Right ventricle myocardium superior (tissue), 1 donor: ENCODE data around the gene RAB1B. TPM values are rescaled to one million over a fixed set of nuclear protein-coding genes. Genes with fewer than 3 reads are reported as not detected.

Source experiments
- ATAC-seq: fragments of 200-7000 bp; cut with Tn5 transposase; one replicate; pipeline ENCODE4 v1.9.1; 2020; ENCODE audit warnings: mild to moderate bottlenecking; ENCODE audit not compliant: poor library complexity
- DNase-seq: peaks from one replicate; pipeline ENCODE4 v3.0.0-alpha.2; 2020
- intact Hi-C: fragments of 100-400 bp; cut with DNase I; formaldehyde crosslinking; loops from one replicate; pipeline ENCODE4 v1.11.2; 2022
- total RNA-seq: library from RNA; stranded (reverse); fragmentation: NEBNext Ultra II Directional; extraction: Animal tissue kit (Norgen Biotek cat#: 25700); gene quantifications from one replicate; pipeline ENCODE4 v1.2.1, GENCODE V29; 2021
- donor health status: DM: no; HTN: yes; CAD: no; lungs with severe emphysema.

The RAB1B gene
- total RNA-seq, 1 donor from 2014 or later = 114 TPM

DNA sequence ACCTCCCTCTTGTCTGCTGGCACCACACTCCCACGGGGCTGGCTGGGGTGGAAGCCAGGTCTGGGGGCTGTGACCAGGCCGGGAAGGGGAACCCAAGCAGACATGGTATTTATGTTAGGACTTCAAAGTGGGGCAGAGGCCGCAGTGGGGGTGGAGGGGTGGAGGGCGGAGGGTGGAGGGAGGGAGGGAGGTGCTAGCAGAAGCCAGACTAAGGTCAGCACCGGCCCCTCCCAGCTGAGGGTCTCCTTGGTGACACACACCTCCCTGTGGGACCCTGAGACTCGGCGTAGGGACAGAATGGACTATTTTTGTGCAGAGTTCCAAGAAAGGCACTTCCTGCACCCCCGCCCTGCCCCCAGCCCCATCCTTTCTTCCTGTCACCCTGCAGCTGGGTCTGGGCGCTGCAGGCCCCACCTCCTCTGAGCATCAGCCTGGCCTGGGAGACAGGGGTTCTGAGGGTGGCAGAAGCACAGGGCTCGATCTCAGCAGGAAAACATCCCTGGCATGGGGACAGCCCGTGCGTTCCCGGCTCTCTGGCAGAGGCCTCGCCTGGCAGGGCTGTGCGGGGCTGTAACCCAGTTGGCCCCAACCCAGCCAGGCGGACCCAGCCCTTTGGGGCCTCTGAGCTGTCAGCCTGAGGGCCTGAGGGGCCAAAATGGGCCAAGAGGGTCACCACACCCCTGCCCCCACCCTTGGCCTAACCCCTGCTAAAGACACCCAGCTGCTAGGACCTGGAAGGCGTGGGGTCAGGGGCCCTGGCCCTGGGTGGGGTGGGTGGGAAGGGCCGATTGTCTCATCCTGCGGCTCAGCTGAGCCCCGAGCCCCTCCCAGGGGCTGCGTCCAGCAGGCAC, 58.0 kb downstream of the RAB1B start:
- intact Hi-C loops = no loop called here
- ATAC-seq (peak; percentile 67), DNase-seq (peak; percentile 84)

Other genes with a start within 250 kb of the RAB1B start
- gene CATSPER1, start 242.2 kb upstream of the RAB1B start, total RNA-seq = not detected
- gene GAL3ST3, start 219.5 kb upstream of the RAB1B start, total RNA-seq = 0.73 TPM
- 61.2 TPM for gene SF3B2, start 216.3 kb upstream of the RAB1B start, total RNA-seq
- gene PACS1, start 198.4 kb upstream of the RAB1B start, total RNA-seq = 46.5 TPM
- gene KLC2, start 10.9 kb upstream of the RAB1B start, total RNA-seq = 30.7 TPM
- not detected for gene CNIH2, start 9.5 kb downstream of the RAB1B start, total RNA-seq
- 38.4 TPM for gene YIF1A, start 20.5 kb downstream of the RAB1B start, total RNA-seq
- gene TMEM151A, start 23.3 kb downstream of the RAB1B start, total RNA-seq = not detected
- gene CD248, start 48.4 kb downstream of the RAB1B start, total RNA-seq = 15.7 TPM
- 1.0 TPM for gene RIN1, start 67.8 kb downstream of the RAB1B start, total RNA-seq
- 15.1 TPM for gene BRMS1, start 76.5 kb downstream of the RAB1B start, total RNA-seq
- gene B4GAT1, start 79.0 kb downstream of the RAB1B start, total RNA-seq = 51.3 TPM
- 16.3 TPM for gene SLC29A2, start 103.1 kb downstream of the RAB1B start, total RNA-seq
- gene NPAS4, start 152.4 kb downstream of the RAB1B start, total RNA-seq = not detected
- gene MRPL11, start 170.2 kb downstream of the RAB1B start, total RNA-seq = 52.6 TPM
- gene PELI3, start 198.3 kb downstream of the RAB1B start, total RNA-seq = 8.9 TPM
- 11.1 TPM for gene DPP3, start 211.8 kb downstream of the RAB1B start, total RNA-seq
- 12.1 TPM for gene BBS1, start 242.0 kb downstream of the RAB1B start, total RNA-seq